Esophagus squamous epithelium (tissue), 4 donors: ENCODE results near the gene SH3YL1.

Experiments used
- POLR2A ChIP-seq, 4 donors: fragments of 450-650 bp; IDR thresholded peaks; one replicate each; pipeline ENCODE4 v1.6.1; 2017; ENCODE audit warnings: antibody characterized with exemption in 4 of 4, mild to moderate bottlenecking in 4 of 4, moderate library complexity in 3 of 4
- TF ChIP-seq, protein P1 (sequence below), 6 experiments: fragments of 450-650 bp in 4 of 6; fragments of 200-600 bp in 2 of 6; sonication (generic) in 2 of 6; IDR thresholded peaks; one replicate each; pipeline ENCODE4 v1.5.1; 2016 to 2019; ENCODE audit warnings: antibody characterized with exemption in 6 of 6, mild to moderate bottlenecking in 4 of 6, moderate library complexity in 4 of 6

GRCh38 chr2:216068-216467 is 47.8 kb downstream of the SH3YL1 start:
- TF ChIP-seq, protein P1, sequence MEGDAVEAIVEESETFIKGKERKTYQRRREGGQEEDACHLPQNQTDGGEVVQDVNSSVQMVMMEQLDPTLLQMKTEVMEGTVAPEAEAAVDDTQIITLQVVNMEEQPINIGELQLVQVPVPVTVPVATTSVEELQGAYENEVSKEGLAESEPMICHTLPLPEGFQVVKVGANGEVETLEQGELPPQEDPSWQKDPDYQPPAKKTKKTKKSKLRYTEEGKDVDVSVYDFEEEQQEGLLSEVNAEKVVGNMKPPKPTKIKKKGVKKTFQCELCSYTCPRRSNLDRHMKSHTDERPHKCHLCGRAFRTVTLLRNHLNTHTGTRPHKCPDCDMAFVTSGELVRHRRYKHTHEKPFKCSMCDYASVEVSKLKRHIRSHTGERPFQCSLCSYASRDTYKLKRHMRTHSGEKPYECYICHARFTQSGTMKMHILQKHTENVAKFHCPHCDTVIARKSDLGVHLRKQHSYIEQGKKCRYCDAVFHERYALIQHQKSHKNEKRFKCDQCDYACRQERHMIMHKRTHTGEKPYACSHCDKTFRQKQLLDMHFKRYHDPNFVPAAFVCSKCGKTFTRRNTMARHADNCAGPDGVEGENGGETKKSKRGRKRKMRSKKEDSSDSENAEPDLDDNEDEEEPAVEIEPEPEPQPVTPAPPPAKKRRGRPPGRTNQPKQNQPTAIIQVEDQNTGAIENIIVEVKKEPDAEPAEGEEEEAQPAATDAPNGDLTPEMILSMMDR (IDR thresholded peaks at IDR 0.05): no peak
- no peak for TF ChIP-seq POLR2A (IDR thresholded peaks at IDR 0.05)
